IMR-90 (cell line): ENCODE results near the gene MIA2. TPM values are rescaled to one million over a fixed set of nuclear protein-coding genes. Genes with fewer than 3 reads are reported as not detected.

Source experiments
- ATAC-seq: fragments of 200-7000 bp; cut with Tn5 transposase; 2 replicates; pipeline ENCODE4 v1.9.1; 2020; ENCODE audit warnings: low read depth, mild to moderate bottlenecking, moderate library complexity
- BruUV-seq: library from RNA; stranded (reverse); fragments of 400-500 nt; replicated peaks from 2 replicates; lab custom pipeline; 2021; lab: Mats Ljungman, UMichigan
- CTCF ChIA-PET: fragments of 300-600 bp; formaldehyde crosslinking; extraction: SDS; loops from one replicate; lab custom pipeline; 2021; ENCODE audit warnings: antibody characterized with exemption; lab: Yijun Ruan, JAX
- POLR2A ChIA-PET: fragments of 300-600 bp; sonication (Branson Sonifier 250); formaldehyde crosslinking; loops from one replicate; lab custom pipeline; 2022; ENCODE audit warnings: antibody characterized with exemption; ENCODE audit not compliant: unreplicated experiment; lab: Charles Lee
- DNase-seq: peaks from one replicate; pipeline ENCODE4 v3.0.0; 2013
- H2AFZ ChIP-seq: replicated peaks from 2 replicates; pipeline ENCODE3; 2013; ENCODE audit warnings: low read length, mild to moderate bottlenecking; ENCODE audit not compliant: poor library complexity
- H2AK5ac ChIP-seq: 2 replicates; pipeline ENCODE4 v1.6.1; 2013; ENCODE audit warnings: low read depth, low read length, inconsistent platforms
- H2AK9ac ChIP-seq: replicated peaks from 2 replicates; pipeline ENCODE3; 2013; ENCODE audit warnings: mild to moderate bottlenecking, low read depth, low read length, moderate library complexity; ENCODE audit not compliant: poor library complexity
- H2BK120ac ChIP-seq: 2 replicates; pipeline ENCODE4 v1.6.1; 2013; ENCODE audit warnings: low read depth, low read length, inconsistent platforms
- H2BK15ac ChIP-seq: 3 replicates; pipeline ENCODE4 v1.6.1; 2013; ENCODE audit warnings: low read depth, low read length, inconsistent platforms
- H2BK20ac ChIP-seq: 2 replicates; pipeline ENCODE4 v1.6.1; 2013; ENCODE audit warnings: low read depth, mild to moderate bottlenecking, inconsistent platforms, low read length, moderate library complexity
- H2BK5ac ChIP-seq: 2 replicates; pipeline ENCODE4 v1.6.1; 2013; ENCODE audit warnings: mild to moderate bottlenecking, low read depth, low read length, inconsistent platforms; ENCODE audit not compliant: poor library complexity, severe bottlenecking
- H3K14ac ChIP-seq: replicated peaks from 2 replicates; pipeline ENCODE4 v1.6.1; 2013; ENCODE audit warnings: low read depth, low read length, inconsistent platforms
- H3K18ac ChIP-seq: 2 replicates; pipeline ENCODE4 v1.6.1; 2013; ENCODE audit warnings: low read depth, low read length, control low read depth
- H3K23ac ChIP-seq: 2 replicates; pipeline ENCODE4 v1.6.1; 2013; ENCODE audit warnings: low read depth, low read length, inconsistent platforms
- H3K27ac ChIP-seq: 2 replicates; pipeline ENCODE4 v1.5.1; 2013; ENCODE audit warnings: mild to moderate bottlenecking, control low read depth, low read length; ENCODE audit not compliant: insufficient read depth
- H3K27me3 ChIP-seq: 2 replicates; pipeline ENCODE4 v1.6.1; 2013; ENCODE audit warnings: low read length; ENCODE audit not compliant: control insufficient read depth, insufficient read depth
- H3K36me3 ChIP-seq: 2 replicates; pipeline ENCODE4 v1.6.1; 2013; ENCODE audit warnings: low read length, mixed read lengths; ENCODE audit not compliant: control insufficient read depth, insufficient read depth
- H3K4ac ChIP-seq: 2 replicates; pipeline ENCODE4 v1.6.1; 2013; ENCODE audit warnings: low read depth, low read length, inconsistent platforms
- H3K4me1 ChIP-seq: 2 replicates; pipeline ENCODE4 v1.6.1; 2013; ENCODE audit warnings: low read length, mixed read lengths; ENCODE audit not compliant: control insufficient read depth, insufficient read depth
- H3K4me2 ChIP-seq: 2 replicates; pipeline ENCODE4 v1.6.1; 2013; ENCODE audit warnings: low read depth, mild to moderate bottlenecking, control low read depth, low read length, moderate library complexity
- H3K4me3 ChIP-seq: 2 replicates; pipeline ENCODE4 v1.5.1; 2013; ENCODE audit warnings: low read depth, mild to moderate bottlenecking, control low read depth, low read length, moderate library complexity; ENCODE audit not compliant: insufficient read depth
- H3K56ac ChIP-seq: 2 replicates; pipeline ENCODE4 v1.6.1; 2013; ENCODE audit warnings: low read length, inconsistent platforms; ENCODE audit not compliant: insufficient read depth; ENCODE audit errors: extremely low read depth
- H3K79me1 ChIP-seq, 2 experiments: 2 replicates each; pipeline ENCODE4 v1.6.1; 2013; ENCODE audit warnings: low read length in 2 of 2, inconsistent platforms in 1 of 2, low read depth in 1 of 2
- H3K9ac ChIP-seq: 2 replicates; pipeline ENCODE4 v1.6.1; 2013; ENCODE audit warnings: low read depth, low read length, control low read depth
- H3K9me1 ChIP-seq: 2 replicates; pipeline ENCODE4 v1.6.1; 2013; ENCODE audit warnings: low read length, inconsistent platforms; ENCODE audit not compliant: insufficient read depth
- H3K9me3 ChIP-seq: 2 replicates; pipeline ENCODE4 v1.6.1; 2013; ENCODE audit warnings: low read length; ENCODE audit not compliant: control insufficient read depth, insufficient read depth
- H4K20me1 ChIP-seq: 2 replicates; pipeline ENCODE4 v1.6.1; 2013; ENCODE audit warnings: low read length, inconsistent platforms; ENCODE audit not compliant: insufficient read depth
- H4K5ac ChIP-seq: 2 replicates; pipeline ENCODE4 v1.6.1; 2013; ENCODE audit warnings: mild to moderate bottlenecking, low read depth, low read length, control low read depth
- H4K8ac ChIP-seq, 2 experiments: 2 replicates each; pipeline ENCODE4 v1.6.1; 2013; ENCODE audit warnings: low read depth in 2 of 2, low read length in 2 of 2, control low read depth in 1 of 2, inconsistent platforms in 1 of 2
- H4K91ac ChIP-seq: 2 replicates; pipeline ENCODE4 v1.6.1; 2013; ENCODE audit warnings: low read depth, low read length, inconsistent platforms; ENCODE audit not compliant: insufficient read depth
- BHLHE40 ChIP-seq: fragments of 150-350 bp; IDR thresholded peaks from 2 replicates; pipeline ENCODE4 v1.6.1; 2016; ENCODE audit warnings: mild to moderate bottlenecking, low read depth, low read length
- CTCF ChIP-seq: conservative IDR thresholded peaks from 2 replicates; pipeline ENCODE4 v1.5.1; 2012; ENCODE audit warnings: mild to moderate bottlenecking, low read depth, low read length, improper control_type of control experiment
- ELK1 ChIP-seq: fragments of 150-350 bp; IDR thresholded peaks from 2 replicates; pipeline ENCODE4 v1.6.1; 2016; ENCODE audit warnings: low read depth, mild to moderate bottlenecking, low read length, moderate library complexity, borderline replicate concordance
- FOS ChIP-seq: fragments of 150-350 bp; IDR thresholded peaks from 2 replicates; pipeline ENCODE4 v1.6.1; 2016; ENCODE audit warnings: low read depth, low read length
- MAFK ChIP-seq: IDR thresholded peaks from 2 replicates; pipeline ENCODE4 v1.6.1; 2012; ENCODE audit warnings: low read depth, low read length, improper control_type of control experiment
- MAZ ChIP-seq: IDR thresholded peaks from 2 replicates; pipeline ENCODE4 v1.6.1; 2012; ENCODE audit warnings: low read depth, mild to moderate bottlenecking, low read length, improper control_type of control experiment, moderate library complexity, borderline replicate concordance
- MXI1 ChIP-seq: IDR thresholded peaks from 2 replicates; pipeline ENCODE4 v1.6.1; 2012; ENCODE audit warnings: low read depth, mild to moderate bottlenecking, low read length, moderate library complexity, borderline replicate concordance
- RAD21 ChIP-seq: IDR thresholded peaks from 2 replicates; pipeline ENCODE4 v1.6.1; 2012; ENCODE audit warnings: low read length, improper control_type of control experiment
- USF2 ChIP-seq: fragments of 150-350 bp; IDR thresholded peaks from 2 replicates; pipeline ENCODE4 v1.6.1; 2017; ENCODE audit warnings: mild to moderate bottlenecking, antibody characterized with exemption, low read length, low read depth
- whole genome bisulfite sequencing, 2 experiments: methylation state at CpG; one replicate each; pipeline versions ENCODE4 v1.1.5 to v1.1.7; 2013; ENCODE audit warnings: missing lambda C conversion rate in 2 of 2; ENCODE audit not compliant: insufficient read length in 1 of 2; ENCODE audit errors: extremely low coverage in 2 of 2; 5-methylcytosine and 5-hydroxymethylcytosine counted together
- dilution Hi-C: fragments of 300-500 bp; cut with HindIII; formaldehyde crosslinking; loops from one replicate; pipeline ENCODE4 v1.14.3; 2018; ENCODE audit warnings: low sequenced_read_pairs; ENCODE audit not compliant: unreplicated experiment
- in situ Hi-C: fragments of 300-500 bp; cut with MboI; formaldehyde crosslinking; loops from 3 replicates; pipeline ENCODE4 v1.14.3; 2019; ENCODE audit warnings: low sequenced_read_pairs, inconsistent platforms, mixed read lengths
- intact Hi-C: fragments of 100-400 bp; cut with micrococcal nuclease; formaldehyde crosslinking; loops from 2 replicates; pipeline ENCODE4 v1.10.0; 2022
- polyA plus RNA-seq, 3 experiments: library from polyadenylated mRNA; depleted of rRNA; stranded (reverse); fragments of >200 nt; gene quantifications; 2 replicates each; pipeline ENCODE4 v1.2.3, GENCODE V29; 2012; ENCODE audit warnings: low replicate concordance in 1 of 3
- total RNA-seq: library from RNA; depleted of rRNA; stranded (reverse); fragments of >200 nt; gene quantifications from 2 replicates; pipeline ENCODE4 v1.2.3, GENCODE V29; 2012

The MIA2 gene
- total and polyA plus RNA-seq, 2 of the 4 experiments (the other 2 are of a cell fraction) = 3.9 to 6.8 TPM

- Histone ChIP-seq H3K9ac (no peak overlapping the region), H4K8ac (no peak overlapping the region), H4K5ac (no peak overlapping the region), H2AFZ (no peak overlapping the region), H3K4me1 (no peaks in the 10 kb centered on the region), H3K18ac (no peak overlapping the region), H3K9me3 (no peaks in the 10 kb centered on the region), H3K4me2 (no peak overlapping the region), H3K56ac (no peak overlapping the region), H2BK20ac (no peak overlapping the region), H2BK120ac (no peak overlapping the region), H3K4me3 (no peak overlapping the region), H3K23ac (no peak overlapping the region), H4K91ac (no peak overlapping the region), H2BK5ac (no peak overlapping the region), H4K20me1 (no peaks in the 10 kb centered on the region), H3K27ac (no peak overlapping the region), H3K9me1 (no peaks in the 10 kb centered on the region), H3K4ac (no peak overlapping the region), H3K27me3 (no peaks in the 10 kb centered on the region), H2BK15ac (no peak overlapping the region), H3K79me1 (no peaks in the 10 kb centered on the region; a peak in 1 of 4 replicates), H2AK5ac (no peak overlapping the region), H3K36me3 (peaks cover 10% of the 10 kb centered on the region), H2AK9ac (no peak overlapping the region), H3K14ac (no peak overlapping the region)
- intact Hi-C loops = no loop called here
- POLR2A ChIA-PET = interaction anchor here (0.6 kb wide), 1 partner anchor 128 kb away, joined by 4 read pairs; the partner anchor contains the start of gene PNN
- dilution Hi-C loops = no loop called here
- in situ Hi-C loops = no loop called here
- TF ChIP-seq BHLHE40 = no peak
- no peak for TF ChIP-seq MXI1
- no peak for TF ChIP-seq MAFK
- no peak for TF ChIP-seq MAZ
- no peak for TF ChIP-seq ELK1
- TF ChIP-seq USF2 = no peak
- no peak for TF ChIP-seq FOS
- no peak for TF ChIP-seq RAD21
- TF ChIP-seq CTCF = no peak
- CTCF ChIA-PET = interaction anchor here (0.6 kb wide), 1 partner anchor 77 kb away, joined by 3 read pairs; no protein-coding TSS in a partner anchor
- DNase-seq (no peak), ATAC-seq (no peak)
- WGBS, 2 experiments = no CpG with 5 or more reads among the region's 1 CpG
- no TSS peak for BruUV-seq
Measured at GRCh38 chr14:39303115-39303514, 69.4 kb downstream of the MIA2 start.
